Ovary (tissue), 9 donors: ENCODE results near the gene WDR81. TPM values are rescaled to one million over a fixed set of nuclear protein-coding genes. Genes with fewer than 3 reads are reported as not detected.

ENCODE experiments used
- DNase-seq, 5 donors: peaks; one replicate each; pipeline ENCODE4 v3.0.0-alpha.2; 2019 to 2020
- H3K27ac ChIP-seq, 2 donors: fragments of 200-600 bp; one replicate each; pipeline versions ENCODE4 v1.5.1 to v1.8.0; 2019 to 2022
- H3K27me3 ChIP-seq: fragments of 200-600 bp; one replicate; pipeline ENCODE4 v1.8.0; 2022
- H3K36me3 ChIP-seq: fragments of 200-600 bp; sonication (generic); one replicate; pipeline ENCODE4 v1.5.1; 2019
- H3K4me1 ChIP-seq: one replicate; pipeline ENCODE4 v1.8.1; 2013; ENCODE audit warnings: mild to moderate bottlenecking, moderate library complexity; ENCODE audit not compliant: insufficient read depth
- H3K4me3 ChIP-seq: fragments of 200-600 bp; sonication (generic); one replicate; pipeline ENCODE4 v1.5.1; 2017
- H3K9me3 ChIP-seq, 2 donors: fragments of 200-600 bp in 1 of 2; sonication (generic) in 1 of 2; one replicate each; pipeline versions ENCODE4 v1.5.1 to v1.8.1; 2013 to 2019; ENCODE audit warnings: mild to moderate bottlenecking in 1 of 2, moderate library complexity in 1 of 2
- CTCF ChIP-seq, 3 donors: fragments of 450-650 bp in 2 of 3; fragments of 200-600 bp in 1 of 3; IDR thresholded peaks; one replicate each; pipeline versions ENCODE4 v1.5.1 to v1.8.0; 2016 to 2022; ENCODE audit warnings: antibody characterized with exemption in 3 of 3, mild to moderate bottlenecking in 1 of 3
- EP300 ChIP-seq: sonication (generic); formaldehyde crosslinking; IDR thresholded peaks from one replicate; pipeline ENCODE4 v1.6.1; 2017; ENCODE audit warnings: antibody characterized with exemption
- POLR2A ChIP-seq: fragments of 450-650 bp; IDR thresholded peaks from one replicate; pipeline ENCODE4 v1.6.1; 2017; ENCODE audit warnings: antibody characterized with exemption, mild to moderate bottlenecking, moderate library complexity
- WGBS, 3 donors: extraction: QIAGEN DNeasy Blood & Tissue Kit in 1 of 3; methylation state at CpG; one replicate each; pipeline versions ENCODE4 v1.1.5 to v1.1.7; 2013 to 2017; 5-methylcytosine and 5-hydroxymethylcytosine counted together
- intact Hi-C, 4 donors: fragments of 100-400 bp; cut with DNase I; formaldehyde crosslinking; loops; one replicate each; pipeline versions ENCODE4 v1.11.0 to v1.15.1; 2022 to 2023
- polyA plus RNA-seq, 2 donors: library from polyadenylated mRNA; stranded (reverse); fragments of 200-250 nt in 1 of 2; fragments of 350-450 nt in 1 of 2; fragmentation: Illumina TruSeq in 1 of 2; extraction: RNeasy Lipid Tissue Mini Kit (QIAGEN cat#74804) in 1 of 2; gene quantifications; one replicate each; pipeline ENCODE4 v1.2.3, GENCODE V29; 2013 to 2014
- total RNA-seq, 7 donors: library from RNA; depleted of rRNA in 2 of 7; stranded (reverse); fragments of >200 nt in 2 of 7; fragmentation: NEBNext Ultra II Directional in 3 of 7; extraction: Animal tissue kit (Norgen Biotek cat#: 25700) in 3 of 7; gene quantifications; one replicate each; pipeline versions ENCODE4 v1.1.0 to v1.2.4, GENCODE V29; 2016 to 2023
- donor health status: DM: no; HTN: no; CAD: no; lungs with moderate emphysema.
- donor health status: DM: no; HTN: no; CAD: no.
- donor health status: Bipolar disorder and iron deficiency.
- donor health status: DM: yes; HTN: yes; CAD: no.
- donor health status: DM: no; HTN: no; CAD: no.
- donor health status: DM: yes; HTN: yes; CAD: no.

WDR81 gene
- total and polyA plus RNA-seq, 9 donors: 1.3 to 59.4 (median 36.2) TPM

GRCh38 chr17:1715803-1716075 is 8.8 kb upstream of the WDR81 start:
- H3K4me1 ChIP-seq: peaks cover 18% of the 10 kb centered on the region
- H3K36me3 ChIP-seq: no peaks in the 10 kb centered on the region
- no peak for DNase-seq
- H3K4me3 ChIP-seq: peak overlapping the region; percentile 73
- no peaks in the 10 kb centered on the region for H3K27me3 ChIP-seq
- TF ChIP-seq CTCF (IDR thresholded peaks at IDR 0.05) (no peak), EP300 (no peak), POLR2A (no peak)
- H3K27ac ChIP-seq: peak overlapping the region; percentile 95 to 98
- intact Hi-C loops: loop anchor here in 3 of 4 donors (2.0 to 10.0 kb wide), 3 partner anchors 67 to 149 kb away; no protein-coding TSS in a partner anchor
- 0 to 1% methylated on average over 17 to 23 of the region's 23 CpGs; no CpG with 5 or more reads in 1 of the 3 donors for WGBS, 3 donors
- no peaks in the 10 kb centered on the region for H3K9me3 ChIP-seq

- DNase-seq: peak; percentile 100
- TF ChIP-seq EP300 (peak; percentile 65), CTCF (IDR thresholded peaks at IDR 0.05) (peak in 1 of 3 donors; percentile 19), POLR2A (peak; percentile 100)
- Histone ChIP-seq H3K36me3 (no peaks in the 10 kb centered on the region), H3K27ac (peak overlapping the region; percentile 96 to 100), H3K9me3 (no peaks in the 10 kb centered on the region), H3K4me3 (peak overlapping the region; percentile 73), H3K4me1 (peaks cover 18% of the 10 kb centered on the region), H3K27me3 (no peaks in the 10 kb centered on the region)
- WGBS, 3 donors: 0 to 1% (median 1%) methylated on average over 62 to 70 of the region's 70 CpGs
- intact Hi-C loops: loop anchor here in 2 of 4 donors (10.0 kb wide), 2 partner anchors 141 to 149 kb away; no protein-coding TSS in a partner anchor
Measured at GRCh38 chr17:1716076-1716911, 8.2 kb upstream of the WDR81 start.

GRCh38 chr17:1716912-1717695 is 7.4 kb upstream of the WDR81 start:
- H3K27ac ChIP-seq: peak overlapping the region; percentile 96 to 100
- H3K9me3 ChIP-seq: no peaks in the 10 kb centered on the region
- H3K4me3 ChIP-seq: peak overlapping the region; percentile 55
- 0% methylated on average over 13 of the region's 13 CpGs for WGBS, 3 donors
- H3K27me3 ChIP-seq: no peaks in the 10 kb centered on the region
- H3K4me1 ChIP-seq: peaks cover 18% of the 10 kb centered on the region
- no peaks in the 10 kb centered on the region for H3K36me3 ChIP-seq
- DNase-seq: peak; percentile 88 to 95 (median 90)
- intact Hi-C loops: loop anchor here in 2 of 4 donors (10.0 kb wide), 2 partner anchors 142 to 148 kb away; no protein-coding TSS in a partner anchor
- peak in 1 of 3 donors; percentile 32 for TF ChIP-seq CTCF (IDR thresholded peaks at IDR 0.05)
- TF ChIP-seq EP300: peak; percentile 53
- TF ChIP-seq POLR2A: peak; percentile 72

- Histone ChIP-seq H3K36me3 (no peaks in the 10 kb centered on the region), H3K4me3 (no peak overlapping the region), H3K9me3 (no peaks in the 10 kb centered on the region), H3K4me1 (peaks cover 18% of the 10 kb centered on the region), H3K27me3 (no peaks in the 10 kb centered on the region), H3K27ac (peak overlapping the region in 1 of 2 donors; percentile 100)
- TF ChIP-seq EP300: no peak
- no peak for TF ChIP-seq POLR2A
- no peak for TF ChIP-seq CTCF (IDR thresholded peaks at IDR 0.05)
- intact Hi-C loops: loop anchor here in 2 of 4 donors (10.0 kb wide), 2 partner anchors 144 to 146 kb away; no protein-coding TSS in a partner anchor
- 68 to 79% (median 76%) methylated on average over 19 of the region's 19 CpGs for WGBS, 3 donors
- peak in 4 of 5 donors; percentile 43 to 59 (median 58) for DNase-seq
Measured at GRCh38 chr17:1718362-1719165, 5.9 kb upstream of the WDR81 start.
